Measurements from ENCODE around the gene MYH10.

The MYH10 gene

GRCh38 chr17:8469964-8470363, 160.6 kb downstream of the MYH10 start:
- DNase-seq: no peak

GRCh38 chr17:8468980-8469379, 161.5 kb downstream of the MYH10 start:
- DNase-seq: no peak

GRCh38 chr17:8468127-8468526, 162.4 kb downstream of the MYH10 start:
- DNase-seq: no peak

GRCh38 chr17:8467527-8467926, 163.0 kb downstream of the MYH10 start:
- DNase-seq: no peak

GRCh38 chr17:8466873-8467272, 163.7 kb downstream of the MYH10 start:
- no peak for DNase-seq

- DNase-seq: no peak
Measured at GRCh38 chr17:8466456-8466855, 164.1 kb downstream of the MYH10 start.

GRCh38 chr17:8465759-8466158, 164.8 kb downstream of the MYH10 start:
- no peak for DNase-seq

GRCh38 chr17:8465356-8465755, 165.2 kb downstream of the MYH10 start:
- DNase-seq: no peak

GRCh38 chr17:8464941-8465340, 165.6 kb downstream of the MYH10 start:
- DNase-seq: no peak

GRCh38 chr17:8463099-8463498, 167.4 kb downstream of the MYH10 start:
- no peak for DNase-seq

- no peak for DNase-seq
Measured at GRCh38 chr17:8462564-8462963, 168.0 kb downstream of the MYH10 start.

GRCh38 chr17:8459831-8460230, 170.7 kb downstream of the MYH10 start:
- DNase-seq: no peak

- DNase-seq: no peak
Measured at GRCh38 chr17:8459107-8459506, 171.4 kb downstream of the MYH10 start.

- DNase-seq: no peak
Measured at GRCh38 chr17:8458128-8458527, 172.4 kb downstream of the MYH10 start.

GRCh38 chr17:8455665-8456209, 174.8 kb downstream of the MYH10 start:
- DNase-seq: no peak

GRCh38 chr17:8453326-8453725, 177.2 kb downstream of the MYH10 start:
- DNase-seq: no peak

GRCh38 chr17:8451933-8452614, 178.5 kb downstream of the MYH10 start:
- no peak for DNase-seq

GRCh38 chr17:8448310-8448709, 182.2 kb downstream of the MYH10 start:
- no peak for DNase-seq

- no peak for DNase-seq
Measured at GRCh38 chr17:8447799-8448198, 182.7 kb downstream of the MYH10 start.

GRCh38 chr17:8445536-8445935, 185.0 kb downstream of the MYH10 start:
- no peak for DNase-seq

- DNase-seq: no peak
Measured at GRCh38 chr17:8444494-8444893, 186.0 kb downstream of the MYH10 start.

GRCh38 chr17:8443756-8444155, 186.8 kb downstream of the MYH10 start:
- no peak for DNase-seq

- DNase-seq: no peak
Measured at GRCh38 chr17:8442310-8442709, 188.2 kb downstream of the MYH10 start.

- DNase-seq: no peak
Measured at GRCh38 chr17:8441690-8442089, 188.8 kb downstream of the MYH10 start.

GRCh38 chr17:8439681-8440080, 190.8 kb downstream of the MYH10 start:
- DNase-seq: no peak
